ENCODE measurements around the gene SGTB.
A peak's percentile ranks its signal among the peaks of the same experiment; 100 is the strongest.
"Not testable (repeated sequence)": the region's sequence is repeated elsewhere in the genome, so short reads cannot be mapped to it uniquely, and the experiment has no call there.

Gene SGTB

GRCh38 chr5:65734196-65734775 is 12.4 kb upstream of the SGTB start:
- DNase-seq, result not testable (repeated sequence)

- not testable (repeated sequence) for DNase-seq
Observed at GRCh38 chr5:65732046-65732445, 10.1 kb upstream of the SGTB start.

GRCh38 chr5:65730910-65731309 is 9.0 kb upstream of the SGTB start:
- no peak for DNase-seq

- peak; percentile 24 for DNase-seq
Observed at GRCh38 chr5:65728218-65728617, 6.3 kb upstream of the SGTB start.

- no peak for DNase-seq
Observed at GRCh38 chr5:65727491-65728156, 5.7 kb upstream of the SGTB start.

GRCh38 chr5:65722575-65723403 is 880 bp upstream of the SGTB start:
- peak; percentile 66 for DNase-seq

GRCh38 chr5:65721050-65721719 is 724 bp downstream of the SGTB start:
- DNase-seq, result peak; percentile 73

- DNase-seq, result no peak
Observed at GRCh38 chr5:65718576-65719310, 3.2 kb downstream of the SGTB start.

GRCh38 chr5:65708145-65708544 is 13.8 kb downstream of the SGTB start:
- DNase-seq, result no peak

- DNase-seq, result no peak
Observed at GRCh38 chr5:65707663-65708062, 14.2 kb downstream of the SGTB start.

- no peak for DNase-seq
Observed at GRCh38 chr5:65704621-65705239, 17.2 kb downstream of the SGTB start.

- DNase-seq, result no peak
Observed at GRCh38 chr5:65702036-65702435, 19.9 kb downstream of the SGTB start.

GRCh38 chr5:65699338-65699737 is 22.6 kb downstream of the SGTB start:
- DNase-seq, result no peak

- peak; percentile 3 for DNase-seq
Observed at GRCh38 chr5:65696892-65697291, 25.0 kb downstream of the SGTB start.

GRCh38 chr5:65695896-65696295 is 26.0 kb downstream of the SGTB start:
- no peak for DNase-seq

GRCh38 chr5:65695162-65695755 is 26.6 kb downstream of the SGTB start:
- no peak for DNase-seq

- DNase-seq, result no peak
Observed at GRCh38 chr5:65693121-65693520, 28.8 kb downstream of the SGTB start.

GRCh38 chr5:65682148-65682547 is 39.8 kb downstream of the SGTB start:
- no peak for DNase-seq

- DNase-seq, result not testable (repeated sequence)
Observed at GRCh38 chr5:65676056-65676455, 45.9 kb downstream of the SGTB start.

GRCh38 chr5:65674749-65675148 is 47.2 kb downstream of the SGTB start:
- peak; percentile 2 for DNase-seq

- DNase-seq, result peak; percentile 66
Observed at GRCh38 chr5:65672796-65673195, 49.1 kb downstream of the SGTB start.

GRCh38 chr5:65668696-65669095 is 53.2 kb downstream of the SGTB start:
- no peak for DNase-seq
